ENCODE data around the gene CXCR4. TPM values are rescaled to one million over a fixed set of nuclear protein-coding genes. Genes with fewer than 3 reads are reported as not detected.
A peak's percentile ranks its signal among the peaks of the same experiment; 100 is the strongest.
"Not testable (repeated sequence)": the region's sequence is repeated elsewhere in the genome, so short reads cannot be mapped to it uniquely, and the experiment has no call there.

Gene CXCR4
- total RNA-seq, 2 donors from 2014 or later: 221 to 338 TPM

- not testable (repeated sequence) for ATAC-seq (replicated peaks in 1 of 2); H3K27me3 Mint-ChIP-seq (ENCODE audit: low read depth); H3K9me3 Mint-ChIP-seq; DNase-seq; H3K27ac Mint-ChIP-seq; H3K4me3 Mint-ChIP-seq
- Mint-ChIP-seq H3K4me1 (ENCODE audit: low read depth) (peaks cover 29% of the 10 kb centered on the region), H3K36me3 (ENCODE audit: insufficient read depth in 2 of 2) (peaks cover 10 to 18% of the 10 kb centered on the region in 2 donors)
These were observed 46.1 kb downstream of the CXCR4 start for GRCh38 chr2:136071887-136072286.

DNA sequence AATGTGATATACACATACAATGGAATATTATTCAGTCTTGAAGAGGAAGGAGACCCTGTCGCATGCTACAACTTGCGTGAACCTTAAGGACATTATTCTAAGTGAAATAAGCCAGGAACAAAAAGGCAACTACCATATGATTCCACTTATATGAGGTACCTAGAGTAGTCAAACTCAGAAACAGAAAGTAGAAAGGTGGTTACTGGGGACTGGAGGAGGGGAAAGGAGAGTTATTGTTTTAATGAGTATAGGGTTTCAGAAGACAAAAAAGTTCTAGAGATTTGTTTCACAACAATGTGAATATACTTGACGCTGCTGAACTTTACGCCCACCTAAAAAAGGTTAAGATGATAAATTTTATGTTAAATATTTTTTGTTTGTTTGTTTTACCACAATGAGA, 47.0 kb downstream of the CXCR4 start:
- Mint-ChIP-seq H3K4me1 (ENCODE audit: low read depth) (peaks cover 36% of the 10 kb centered on the region), H3K9me3 (peaks cover 8 to 9% of the 10 kb centered on the region in 2 donors), H3K4me3 (no peak overlapping the region), H3K27me3 (ENCODE audit: low read depth) (no peaks in the 10 kb centered on the region), H3K36me3 (ENCODE audit: insufficient read depth in 2 of 2) (peaks cover 10 to 18% of the 10 kb centered on the region in 2 donors), H3K27ac (no peak overlapping the region)
- DNase-seq: no peak
- ATAC-seq (replicated peaks in 1 of 2): peak; percentile 49 to 78

DNA sequence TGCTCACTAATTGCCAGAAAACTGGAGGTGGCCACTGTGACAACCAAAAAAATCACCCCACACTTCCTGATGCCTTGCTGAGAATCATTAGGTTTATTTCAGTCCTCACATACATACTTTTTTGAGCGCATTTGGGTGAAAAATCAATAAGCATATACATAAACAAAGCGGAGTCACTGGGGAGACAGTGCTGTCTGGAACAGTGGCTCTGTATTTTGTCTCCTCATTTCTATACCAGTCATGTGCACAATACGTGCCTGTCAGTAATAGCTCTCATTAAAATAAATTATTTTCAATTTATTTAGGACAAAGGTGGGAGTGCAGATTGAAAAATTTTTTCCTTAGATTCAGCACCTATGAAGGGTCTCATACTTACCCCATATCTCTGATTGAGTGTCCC, 48.2 kb downstream of the CXCR4 start:
- ATAC-seq (replicated peaks in 1 of 2) (no peak), DNase-seq (no peak)
- H3K4me3 Mint-ChIP-seq: no peak overlapping the region
- H3K27ac Mint-ChIP-seq: peak overlapping the region; percentile 69
- peaks cover 10 to 18% of the 10 kb centered on the region in 2 donors for H3K36me3 Mint-ChIP-seq (ENCODE audit: insufficient read depth in 2 of 2)
- peaks cover 8 to 9% of the 10 kb centered on the region in 2 donors for H3K9me3 Mint-ChIP-seq
- H3K27me3 Mint-ChIP-seq (ENCODE audit: low read depth): no peaks in the 10 kb centered on the region
- H3K4me1 Mint-ChIP-seq (ENCODE audit: low read depth): peaks cover 44% of the 10 kb centered on the region

- Mint-ChIP-seq H3K4me3 (peak overlapping the region; percentile 33 to 76), H3K9me3 (peaks cover 8 to 9% of the 10 kb centered on the region in 2 donors), H3K27ac (peak overlapping the region; percentile 81), H3K36me3 (ENCODE audit: insufficient read depth in 2 of 2) (peaks cover 10 to 18% of the 10 kb centered on the region in 2 donors), H3K27me3 (ENCODE audit: low read depth) (no peaks in the 10 kb centered on the region), H3K4me1 (ENCODE audit: low read depth) (peaks cover 49% of the 10 kb centered on the region)
- DNase-seq: no peak
- ATAC-seq (replicated peaks in 1 of 2): peak; percentile 59 to 71
These were observed 49.2 kb downstream of the CXCR4 start for GRCh38 chr2:136068581-136069227.

DNA sequence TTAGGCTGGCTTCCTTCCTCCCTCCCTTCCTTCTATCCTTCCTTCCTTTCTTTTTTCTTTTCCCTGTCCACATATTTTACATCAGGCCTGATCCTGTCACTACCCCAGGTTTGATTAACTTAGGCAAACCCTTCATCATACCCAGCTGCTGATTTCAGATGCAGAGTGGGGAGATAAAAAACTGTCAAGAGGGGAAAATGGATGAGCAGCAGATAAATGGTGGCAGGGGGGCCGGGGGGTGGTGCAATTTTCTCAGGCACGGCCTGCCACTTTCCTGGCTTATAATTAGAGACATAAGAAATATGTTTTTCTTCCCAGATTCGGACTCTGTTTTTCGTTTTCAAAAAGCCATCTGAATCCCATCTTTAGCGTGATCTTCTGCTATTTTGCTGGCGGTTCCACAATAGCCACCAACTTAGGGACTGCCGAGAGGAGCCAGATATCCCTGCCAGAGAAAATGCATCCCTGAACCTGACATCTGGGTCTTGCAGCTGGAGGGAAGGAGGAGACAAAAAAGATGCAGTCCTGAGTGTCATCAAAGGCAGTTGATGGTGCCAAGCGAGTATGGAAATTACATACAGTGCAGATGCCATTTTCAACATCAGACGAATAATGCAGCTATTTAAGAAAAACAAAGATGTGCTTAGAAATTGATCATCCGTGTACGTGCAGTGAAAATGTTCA, 49.9 kb downstream of the CXCR4 start:
- peaks cover 5 to 9% of the 10 kb centered on the region in 2 donors for H3K9me3 Mint-ChIP-seq
- H3K27ac Mint-ChIP-seq: peak overlapping the region; percentile 81
- H3K36me3 Mint-ChIP-seq (ENCODE audit: insufficient read depth in 2 of 2): peaks cover 6 to 14% of the 10 kb centered on the region in 2 donors
- no peak for ATAC-seq (replicated peaks in 1 of 2)
- DNase-seq: no peak
- peak overlapping the region; percentile 33 to 76 for H3K4me3 Mint-ChIP-seq
- no peaks in the 10 kb centered on the region for H3K27me3 Mint-ChIP-seq (ENCODE audit: low read depth)
- peaks cover 49% of the 10 kb centered on the region for H3K4me1 Mint-ChIP-seq (ENCODE audit: low read depth)

DNA sequence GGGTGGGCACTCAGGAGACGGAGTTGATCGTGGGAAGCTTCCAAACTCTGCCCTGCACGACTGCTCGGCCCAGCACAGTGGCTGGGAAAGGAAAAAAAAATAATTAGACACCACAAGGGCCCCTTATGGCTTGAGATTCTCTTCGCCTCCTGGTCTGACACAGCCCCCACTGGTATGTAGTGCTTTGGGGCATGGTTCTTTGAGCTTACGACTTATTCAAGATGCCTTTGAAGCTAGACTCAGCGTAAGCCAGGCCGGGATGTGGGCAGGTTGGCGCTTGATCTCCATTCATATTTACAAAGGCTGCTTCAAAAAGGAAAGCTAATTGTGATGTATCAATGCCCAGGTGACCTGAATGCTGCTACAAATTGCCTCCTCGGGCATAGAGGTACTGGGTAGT, 50.5 kb downstream of the CXCR4 start:
- ATAC-seq (replicated peaks in 1 of 2): no peak
- Mint-ChIP-seq H3K36me3 (ENCODE audit: insufficient read depth in 2 of 2) (peaks cover 6 to 14% of the 10 kb centered on the region in 2 donors), H3K27me3 (ENCODE audit: low read depth) (no peaks in the 10 kb centered on the region), H3K4me1 (ENCODE audit: low read depth) (peaks cover 50% of the 10 kb centered on the region), H3K4me3 (no peak overlapping the region), H3K9me3 (peaks cover 5 to 7% of the 10 kb centered on the region in 2 donors), H3K27ac (no peak overlapping the region)
- no peak for DNase-seq

DNA sequence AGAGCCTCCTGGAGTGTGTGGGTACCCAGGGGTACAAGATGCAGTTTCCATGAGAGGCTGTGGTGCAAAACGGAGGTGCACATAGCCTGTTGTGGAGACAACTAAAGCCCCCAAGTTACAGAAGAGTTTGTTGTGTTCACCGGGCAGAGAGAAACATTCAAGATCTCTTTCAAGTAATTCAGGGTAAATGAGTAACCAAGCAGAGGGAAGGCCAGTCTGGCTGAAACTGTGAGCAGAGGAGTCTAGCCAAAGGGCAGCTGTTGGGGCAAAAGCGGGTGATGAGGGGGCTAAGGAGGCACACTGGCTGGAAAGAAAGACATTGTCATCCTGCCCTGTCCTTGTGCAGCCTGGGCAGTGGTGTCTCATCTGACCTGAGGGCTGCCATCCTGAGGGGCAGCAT, 52.0 kb downstream of the CXCR4 start:
- H3K27ac Mint-ChIP-seq: no peak overlapping the region
- H3K9me3 Mint-ChIP-seq: peaks cover 1 to 3% of the 10 kb centered on the region in 2 donors
- DNase-seq: no peak
- H3K27me3 Mint-ChIP-seq (ENCODE audit: low read depth): no peaks in the 10 kb centered on the region
- ATAC-seq (replicated peaks in 1 of 2): peak in 1 of 2 donors; percentile 15
- peaks cover 0 to 2% of the 10 kb centered on the region in 2 donors for H3K36me3 Mint-ChIP-seq (ENCODE audit: insufficient read depth in 2 of 2)
- peaks cover 56% of the 10 kb centered on the region for H3K4me1 Mint-ChIP-seq (ENCODE audit: low read depth)
- no peak overlapping the region for H3K4me3 Mint-ChIP-seq

- ATAC-seq (replicated peaks in 1 of 2) (peak in 1 of 2 donors; percentile 40), DNase-seq (no peak)
- Mint-ChIP-seq H3K27me3 (ENCODE audit: low read depth) (no peaks in the 10 kb centered on the region), H3K27ac (peak overlapping the region; percentile 69), H3K4me3 (no peak overlapping the region), H3K36me3 (ENCODE audit: insufficient read depth in 2 of 2) (peaks cover 0 to 2% of the 10 kb centered on the region in 2 donors), H3K4me1 (ENCODE audit: low read depth) (peaks cover 51% of the 10 kb centered on the region), H3K9me3 (peaks cover 1 to 3% of the 10 kb centered on the region in 2 donors)
These were observed 52.6 kb downstream of the CXCR4 start for GRCh38 chr2:136065384-136065783.

Other genes starting within 250 kb of the CXCR4 start
- 100 to 1,000 TPM; 237 to 257 TPM for gene MCM6, start 241.7 kb downstream of the CXCR4 start, total RNA-seq
- 100 to 1,000 TPM; 224 to 264 TPM for gene DARS1, start 132.5 kb downstream of the CXCR4 start, total RNA-seq